Rectal smooth muscle tissue (tissue), 1 donor: ENCODE data around the gene DDX1.

Experiments used
- H3K27ac ChIP-seq: one replicate; pipeline ENCODE4 v1.7.0; 2013; ENCODE audit warnings: low read depth, low read length, inconsistent platforms
- H3K27me3 ChIP-seq: one replicate; pipeline ENCODE4 v1.7.0; 2013; ENCODE audit warnings: low read length; ENCODE audit not compliant: control insufficient read depth, insufficient read depth
- H3K36me3 ChIP-seq: one replicate; pipeline ENCODE4 v1.7.0; 2013; ENCODE audit warnings: low read length; ENCODE audit not compliant: control insufficient read depth, insufficient read depth
- H3K4me1 ChIP-seq: one replicate; pipeline ENCODE4 v1.7.0; 2013; ENCODE audit warnings: low read length; ENCODE audit not compliant: control insufficient read depth, insufficient read depth
- H3K4me3 ChIP-seq: one replicate; pipeline ENCODE4 v1.7.0; 2013; ENCODE audit warnings: low read length
- H3K9ac ChIP-seq: one replicate; pipeline ENCODE4 v1.7.0; 2013; ENCODE audit warnings: low read length

Gene DDX1

DNA sequence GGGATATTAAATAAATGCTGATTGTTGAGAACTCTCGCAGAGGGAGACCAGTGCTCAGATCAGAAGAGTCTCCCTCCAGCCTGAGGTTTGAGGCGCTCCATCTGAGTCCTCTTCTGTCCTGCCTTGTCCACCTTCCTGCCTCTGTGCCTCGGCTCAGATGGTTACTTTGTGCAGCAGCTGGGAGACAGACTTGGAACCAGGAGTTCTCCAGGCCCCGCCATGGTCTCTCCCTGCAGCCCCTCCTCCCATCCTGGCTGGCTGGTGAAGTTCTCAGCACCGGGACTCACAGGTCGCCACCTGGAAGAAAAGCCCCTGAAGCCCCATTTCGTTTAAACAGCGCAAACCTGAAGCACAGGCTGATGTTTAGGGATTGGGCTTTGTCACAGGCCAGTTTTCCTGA lies 60.6 kb downstream of the DDX1 start:
- H3K9ac ChIP-seq, result no peak overlapping the region
- no peaks in the 10 kb centered on the region for H3K36me3 ChIP-seq
- H3K27ac ChIP-seq, result no peak overlapping the region
- H3K27me3 ChIP-seq, result no peaks in the 10 kb centered on the region
- H3K4me3 ChIP-seq, result no peak overlapping the region
- no peaks in the 10 kb centered on the region for H3K4me1 ChIP-seq

DNA sequence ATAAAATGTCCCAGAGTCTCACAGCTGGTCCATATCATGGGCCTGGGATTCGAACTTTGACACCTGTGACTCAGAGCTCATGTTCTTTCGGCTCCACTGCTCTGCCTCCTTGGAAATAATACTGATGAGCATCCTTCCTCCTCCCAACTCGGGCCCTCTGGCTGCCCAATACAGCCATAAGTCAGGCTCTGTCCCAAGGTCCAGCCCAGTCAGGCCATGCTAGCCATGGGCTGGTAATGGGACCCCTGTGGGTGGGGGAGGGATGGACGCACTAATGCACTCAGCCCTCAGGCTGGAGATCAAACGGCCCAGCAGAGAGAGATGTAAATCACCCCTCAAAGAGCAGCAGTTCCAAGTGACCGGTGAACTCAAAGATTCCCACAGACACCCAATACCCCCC lies 61.1 kb downstream of the DDX1 start:
- no peaks in the 10 kb centered on the region for H3K4me1 ChIP-seq

DNA sequence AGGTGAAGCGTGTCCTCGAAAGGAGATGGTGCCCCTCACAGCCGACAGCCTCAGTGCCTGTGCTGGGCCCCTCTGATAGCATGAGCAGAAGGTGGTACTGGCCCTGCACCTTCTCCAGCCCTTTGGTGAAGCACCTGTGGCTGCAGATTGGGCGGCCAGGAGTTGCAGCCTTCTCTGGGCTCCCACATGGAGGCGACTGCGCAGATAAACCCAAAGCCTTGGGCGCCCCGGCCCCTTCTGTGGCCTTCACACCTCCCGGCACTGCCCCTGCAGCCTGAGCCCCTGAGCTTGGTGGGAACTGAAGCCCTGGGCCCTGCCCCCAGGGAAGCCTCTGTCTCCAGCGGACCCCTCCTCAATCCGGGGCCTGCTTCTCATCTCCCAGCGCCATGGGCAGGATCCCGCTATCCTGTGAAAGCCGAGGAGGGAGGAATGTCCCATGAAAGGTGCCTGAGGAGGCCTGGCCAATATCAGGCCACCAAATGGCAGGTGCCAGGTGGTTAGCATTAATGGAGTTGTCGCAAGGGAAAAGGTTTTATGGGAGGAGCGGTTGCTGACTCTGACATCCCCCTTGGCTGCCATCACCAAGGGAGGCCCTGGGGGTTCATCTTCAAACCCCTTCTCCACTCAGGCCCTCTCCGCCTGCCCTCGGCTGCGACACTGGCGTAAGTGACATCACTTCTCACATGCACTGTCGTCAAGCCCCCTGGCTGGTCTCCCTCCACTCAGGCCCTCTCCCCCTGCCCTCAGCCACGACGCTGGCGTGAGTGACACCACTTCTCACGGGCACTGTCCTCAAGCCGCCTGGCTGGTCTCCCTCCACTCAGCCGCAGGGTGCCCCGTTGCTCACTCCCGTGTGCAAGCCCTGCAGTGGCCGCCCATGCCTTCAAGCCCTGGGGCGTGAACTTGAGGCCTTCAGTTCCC lies 62.4 kb downstream of the DDX1 start:
- H3K27me3 ChIP-seq, result no peaks in the 10 kb centered on the region
- no peak overlapping the region for H3K27ac ChIP-seq
- no peak overlapping the region for H3K9ac ChIP-seq
- no peak overlapping the region for H3K4me3 ChIP-seq
- H3K36me3 ChIP-seq, result no peaks in the 10 kb centered on the region
- H3K4me1 ChIP-seq, result no peaks in the 10 kb centered on the region

More for the DNA sequence above, 61.1 kb downstream of the DDX1 start:
- Histone ChIP-seq H3K9ac (no peak overlapping the region), H3K4me3 (no peak overlapping the region), H3K27ac (no peak overlapping the region), H3K36me3 (no peaks in the 10 kb centered on the region), H3K27me3 (no peaks in the 10 kb centered on the region)

DNA sequence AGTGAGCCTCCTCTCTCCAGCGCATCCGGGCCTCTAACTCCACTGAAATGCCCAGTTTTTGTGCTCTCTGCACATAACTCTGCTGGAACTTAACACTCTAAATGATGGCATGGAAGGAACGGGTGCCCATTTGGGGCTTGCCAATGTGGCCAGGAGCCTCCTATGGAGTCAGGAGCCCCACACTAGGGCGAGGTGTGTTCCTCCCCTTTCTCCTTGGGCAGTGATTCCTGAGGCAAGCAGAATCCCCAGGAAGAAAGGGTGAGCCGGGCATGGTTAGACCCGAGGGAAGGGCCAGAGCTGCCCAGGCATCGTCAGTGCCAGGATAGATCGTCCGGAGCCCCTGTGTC lies 63.0 kb downstream of the DDX1 start:
- Histone ChIP-seq H3K27me3 (no peaks in the 10 kb centered on the region), H3K36me3 (no peaks in the 10 kb centered on the region), H3K9ac (no peak overlapping the region), H3K4me3 (no peak overlapping the region), H3K4me1 (no peaks in the 10 kb centered on the region), H3K27ac (no peak overlapping the region)

DNA sequence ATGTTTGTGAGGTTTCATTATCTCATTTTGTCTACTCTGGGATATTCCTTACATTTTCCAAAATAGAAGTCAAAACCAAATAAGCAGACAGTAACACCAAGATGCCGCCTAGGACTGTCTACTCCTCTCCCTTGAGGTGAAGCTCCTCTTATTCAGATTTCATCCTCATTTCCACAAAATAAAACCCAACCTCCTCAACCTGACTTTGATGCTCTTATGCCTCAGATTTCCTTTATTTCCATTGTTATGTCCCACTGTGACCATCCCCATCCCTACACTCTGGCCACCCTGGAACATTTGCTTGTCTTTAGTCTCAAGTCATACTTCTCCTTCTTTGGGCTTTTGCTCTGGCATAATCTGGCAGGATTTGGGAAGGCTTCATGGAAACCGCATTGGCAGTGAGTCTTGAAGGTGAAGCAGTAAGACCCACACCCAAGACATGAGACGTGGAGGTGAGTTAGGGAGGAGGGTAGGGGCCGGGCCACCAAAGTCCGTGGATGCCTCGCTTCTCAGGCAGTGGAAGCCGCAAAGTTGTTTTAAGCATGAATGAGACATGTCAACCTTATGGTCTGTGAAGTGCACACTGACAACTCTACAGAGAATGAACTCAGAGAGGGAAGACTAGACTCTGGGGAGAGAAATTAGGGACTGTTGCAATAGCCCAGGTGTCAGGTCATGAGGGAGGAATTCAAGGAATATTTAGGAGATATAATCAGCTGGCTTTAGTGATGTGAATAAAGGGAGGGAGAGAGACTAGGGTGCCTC lies 63.6 kb downstream of the DDX1 start:
- no peak overlapping the region for H3K9ac ChIP-seq
- H3K27me3 ChIP-seq, result no peaks in the 10 kb centered on the region
- H3K27ac ChIP-seq, result no peak overlapping the region
- no peaks in the 10 kb centered on the region for H3K36me3 ChIP-seq
- no peak overlapping the region for H3K4me3 ChIP-seq
- no peaks in the 10 kb centered on the region for H3K4me1 ChIP-seq

DNA sequence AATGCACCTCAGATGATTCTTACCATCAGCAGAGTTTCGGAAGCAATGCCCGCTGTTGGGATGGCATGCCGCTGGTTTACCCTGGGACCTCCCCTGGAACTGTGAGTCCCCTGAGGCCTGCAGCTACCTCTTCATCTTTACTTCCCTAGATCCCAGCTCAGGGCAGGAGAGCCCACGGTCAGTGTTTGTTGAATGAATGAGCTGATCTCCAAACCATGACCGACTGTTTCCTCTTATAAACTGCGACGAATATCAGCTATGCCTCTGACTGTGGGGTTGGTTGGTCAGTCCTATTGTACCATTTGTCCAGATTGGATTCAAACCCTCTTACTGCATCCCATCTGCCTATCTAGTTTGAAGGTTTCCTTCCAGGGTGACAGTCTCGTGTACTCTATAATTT lies 64.4 kb downstream of the DDX1 start:
- Histone ChIP-seq H3K27ac (no peak overlapping the region), H3K4me1 (no peaks in the 10 kb centered on the region), H3K27me3 (no peaks in the 10 kb centered on the region), H3K9ac (no peak overlapping the region), H3K36me3 (no peaks in the 10 kb centered on the region), H3K4me3 (no peak overlapping the region)

DNA sequence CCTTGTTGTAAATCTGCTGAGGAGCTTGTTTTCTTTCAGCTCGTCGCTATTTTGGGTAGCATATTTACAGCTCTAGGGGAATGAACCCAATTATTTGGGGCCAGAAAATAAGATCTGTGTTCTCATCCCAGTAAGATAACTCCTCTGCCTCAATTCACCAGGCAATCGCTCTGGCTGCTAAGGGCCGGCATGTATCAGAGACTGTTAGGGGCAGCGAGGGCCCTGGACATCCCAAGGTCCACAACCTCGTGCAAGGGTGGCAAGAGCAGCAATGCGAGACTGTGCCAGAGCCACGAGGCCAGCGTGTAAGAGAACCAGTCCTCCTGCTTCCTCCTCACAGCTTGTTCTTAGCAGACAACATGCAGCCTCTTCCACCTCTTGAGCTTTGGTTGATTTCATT lies 66.1 kb downstream of the DDX1 start:
- H3K27ac ChIP-seq, result no peak overlapping the region
- H3K4me1 ChIP-seq, result no peaks in the 10 kb centered on the region
- no peaks in the 10 kb centered on the region for H3K36me3 ChIP-seq
- H3K9ac ChIP-seq, result no peak overlapping the region
- H3K4me3 ChIP-seq, result no peak overlapping the region
- no peaks in the 10 kb centered on the region for H3K27me3 ChIP-seq

DNA sequence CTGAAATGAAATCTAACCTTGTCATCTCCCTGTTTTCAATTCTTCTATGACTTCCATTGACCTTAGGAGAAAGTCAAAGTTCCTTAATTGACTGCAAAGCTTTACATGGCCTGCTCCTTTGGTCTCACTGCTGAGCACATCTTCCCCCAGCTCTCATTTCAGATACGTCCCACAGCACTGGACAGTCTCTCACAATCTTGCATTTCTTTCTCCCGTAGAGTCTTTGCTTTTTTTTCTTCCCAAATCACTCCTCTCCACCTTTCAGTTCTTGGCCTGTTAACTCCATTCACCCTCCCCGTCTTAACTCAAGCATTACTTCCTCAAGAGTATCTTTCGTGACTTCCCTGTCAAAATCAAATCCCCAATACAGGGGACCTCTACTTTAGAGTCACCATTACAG lies 67.2 kb downstream of the DDX1 start:
- no peak overlapping the region for H3K9ac ChIP-seq
- H3K27me3 ChIP-seq, result no peaks in the 10 kb centered on the region

DNA sequence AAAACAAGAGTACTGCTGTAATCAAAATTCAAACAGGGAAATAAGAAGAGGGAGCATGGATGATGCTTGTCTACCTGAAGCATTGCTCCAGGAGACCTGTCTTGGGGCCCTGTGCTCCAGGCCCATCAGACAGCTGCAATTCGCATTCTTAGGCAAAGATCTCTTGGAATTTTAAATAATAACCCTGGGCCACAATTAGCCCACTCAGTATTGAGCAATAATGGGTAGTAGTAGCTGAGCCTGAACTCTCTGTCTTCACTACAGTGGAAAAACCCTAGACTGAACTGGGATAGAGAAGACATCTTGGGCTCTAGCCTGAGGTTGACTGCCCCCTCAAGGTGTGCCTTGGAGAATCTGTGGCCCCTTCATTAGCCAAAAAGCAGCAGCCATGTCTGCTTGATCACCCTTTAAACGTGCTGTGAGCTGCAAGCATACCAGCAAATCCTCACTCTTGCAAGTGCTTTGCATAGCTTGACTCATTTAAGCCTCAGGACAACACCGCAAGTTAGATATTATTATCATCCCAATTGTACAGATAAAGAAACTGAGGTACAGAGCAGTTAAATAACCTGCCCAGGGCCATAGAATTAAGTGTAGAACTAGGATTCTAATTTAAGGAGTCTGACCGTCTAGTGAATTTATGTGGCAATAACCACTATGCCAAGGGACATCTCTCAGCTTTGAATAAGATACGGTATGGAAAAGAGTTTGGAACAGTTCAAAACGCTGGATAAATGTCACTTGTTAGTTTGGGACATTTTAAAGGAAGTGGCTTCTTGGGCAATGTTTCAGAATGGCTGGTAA lies 69.0 kb downstream of the DDX1 start:
- no peak overlapping the region for H3K27ac ChIP-seq
- no peaks in the 10 kb centered on the region for H3K27me3 ChIP-seq
- no peaks in the 10 kb centered on the region for H3K36me3 ChIP-seq
- no peaks in the 10 kb centered on the region for H3K4me1 ChIP-seq
- H3K9ac ChIP-seq, result no peak overlapping the region
- no peak overlapping the region for H3K4me3 ChIP-seq

More for the DNA sequence above, 67.2 kb downstream of the DDX1 start:
- H3K27ac ChIP-seq, result no peak overlapping the region
- H3K4me3 ChIP-seq, result no peak overlapping the region
- H3K4me1 ChIP-seq, result no peaks in the 10 kb centered on the region
- no peaks in the 10 kb centered on the region for H3K36me3 ChIP-seq

DNA sequence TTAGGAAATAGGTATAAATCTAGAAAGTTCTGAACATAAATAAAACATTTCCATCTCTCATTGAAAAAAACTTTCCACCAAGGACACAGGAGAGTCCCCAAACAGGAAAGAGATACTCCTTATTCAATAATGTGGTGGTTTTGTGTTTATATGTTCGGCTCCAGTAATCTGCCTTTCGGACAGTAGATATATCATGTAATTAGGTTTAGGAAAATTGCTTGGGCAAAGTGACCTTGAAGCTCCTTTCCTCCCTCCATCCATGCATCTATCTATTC lies 69.6 kb downstream of the DDX1 start:
- Histone ChIP-seq H3K9ac (no peak overlapping the region), H3K27me3 (no peaks in the 10 kb centered on the region), H3K36me3 (no peaks in the 10 kb centered on the region), H3K4me1 (no peaks in the 10 kb centered on the region), H3K27ac (no peak overlapping the region), H3K4me3 (no peak overlapping the region)

DNA sequence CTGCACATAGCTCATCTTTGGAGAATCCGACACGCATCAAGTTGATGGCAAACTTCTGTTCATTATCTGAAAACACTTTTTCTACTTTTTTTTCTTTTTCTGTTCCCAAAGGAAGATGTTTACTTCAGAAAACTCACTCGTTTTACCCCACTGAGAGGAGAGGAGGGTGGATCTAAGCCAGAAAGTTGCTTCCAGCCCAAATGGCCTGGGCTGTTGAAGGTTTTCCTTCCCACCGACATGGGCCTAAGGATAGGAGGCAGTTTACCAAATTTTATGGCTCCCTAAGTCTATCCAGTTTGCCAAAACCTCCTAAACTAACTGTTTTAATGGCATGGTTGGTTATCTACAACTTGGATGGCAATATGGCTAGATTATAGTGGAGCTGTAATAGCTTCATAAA lies 70.4 kb downstream of the DDX1 start:
- Histone ChIP-seq H3K4me1 (no peaks in the 10 kb centered on the region), H3K9ac (no peak overlapping the region), H3K4me3 (no peak overlapping the region), H3K27me3 (no peaks in the 10 kb centered on the region), H3K27ac (no peak overlapping the region), H3K36me3 (no peaks in the 10 kb centered on the region)

DNA sequence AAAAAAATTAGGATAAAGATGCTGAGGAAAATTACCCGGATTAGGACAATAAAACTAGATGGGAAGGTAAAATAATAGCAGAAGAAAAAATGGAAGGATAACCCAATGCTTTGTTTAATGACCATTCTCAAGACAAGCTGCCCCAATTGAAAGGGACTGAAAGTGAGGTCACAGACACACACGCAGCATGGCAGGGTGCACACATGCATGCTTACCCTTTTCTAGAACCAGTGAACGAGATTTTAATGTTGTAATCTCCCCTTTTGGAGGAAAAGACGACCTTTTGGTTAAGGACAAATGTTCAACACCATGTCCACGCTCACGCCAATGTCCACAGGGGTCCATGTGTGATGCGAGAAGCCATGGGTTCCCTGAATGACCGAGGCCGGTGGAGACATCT lies 70.9 kb downstream of the DDX1 start:
- Histone ChIP-seq H3K27me3 (no peaks in the 10 kb centered on the region), H3K4me1 (no peaks in the 10 kb centered on the region), H3K36me3 (no peaks in the 10 kb centered on the region), H3K4me3 (no peak overlapping the region), H3K27ac (no peak overlapping the region), H3K9ac (no peak overlapping the region)
